Ovary (tissue), 3 donors: ENCODE results near the gene BCL7C.

Experiments
- CTCF ChIP-seq, 3 donors: fragments of 450-650 bp in 2 of 3; fragments of 200-600 bp in 1 of 3; IDR thresholded peaks; one replicate each; pipeline versions ENCODE4 v1.5.1 to v1.8.0; 2016 to 2022; ENCODE audit warnings: antibody characterized with exemption in 3 of 3, mild to moderate bottlenecking in 1 of 3
- EP300 ChIP-seq: sonication (generic); formaldehyde crosslinking; IDR thresholded peaks from one replicate; pipeline ENCODE4 v1.6.1; 2017; ENCODE audit warnings: antibody characterized with exemption
- POLR2A ChIP-seq: fragments of 450-650 bp; IDR thresholded peaks from one replicate; pipeline ENCODE4 v1.6.1; 2017; ENCODE audit warnings: antibody characterized with exemption, mild to moderate bottlenecking, moderate library complexity
- donor health status: DM: no; HTN: no; CAD: no.

DNA sequence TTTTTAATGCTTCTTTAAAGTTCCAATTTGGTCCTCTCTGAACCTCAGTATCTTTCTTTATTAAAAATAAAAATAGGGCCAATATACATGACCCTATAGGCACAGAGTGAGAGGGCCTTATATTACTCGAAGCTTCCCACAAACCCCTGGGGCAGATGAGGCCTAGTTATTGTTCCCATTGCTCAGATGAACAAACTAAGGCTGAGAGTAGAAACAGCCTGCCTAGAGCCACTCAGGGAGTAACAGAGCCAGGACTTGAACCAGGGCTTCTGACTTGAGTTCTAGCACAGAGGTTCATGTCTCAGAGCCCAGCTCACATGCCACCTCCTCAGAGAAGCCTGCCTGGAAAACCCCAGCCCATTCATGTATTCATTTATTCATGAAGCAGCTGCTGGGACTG lies 7.7 kb downstream of the BCL7C start:
- TF ChIP-seq CTCF (IDR thresholded peaks at IDR 0.05) (no peak), EP300 (no peak), POLR2A (no peak)
